GM18511 (cell line): Measurements from ENCODE around the gene DHX16.

Experiments
- ATAC-seq: cut with Tn5 transposase; IDR thresholded peaks from one replicate; pipeline ENCODE4 v1.9.1; 2021; ENCODE audit warnings: mild to moderate bottlenecking, moderate library complexity; ENCODE audit not compliant: unreplicated experiment

DHX16 gene

GRCh38 chr6:30641048-30641447 is 31.8 kb downstream of the DHX16 start:
- ATAC-seq = no peak

GRCh38 chr6:30640481-30640880 is 32.3 kb downstream of the DHX16 start:
- ATAC-seq = no peak

DNA sequence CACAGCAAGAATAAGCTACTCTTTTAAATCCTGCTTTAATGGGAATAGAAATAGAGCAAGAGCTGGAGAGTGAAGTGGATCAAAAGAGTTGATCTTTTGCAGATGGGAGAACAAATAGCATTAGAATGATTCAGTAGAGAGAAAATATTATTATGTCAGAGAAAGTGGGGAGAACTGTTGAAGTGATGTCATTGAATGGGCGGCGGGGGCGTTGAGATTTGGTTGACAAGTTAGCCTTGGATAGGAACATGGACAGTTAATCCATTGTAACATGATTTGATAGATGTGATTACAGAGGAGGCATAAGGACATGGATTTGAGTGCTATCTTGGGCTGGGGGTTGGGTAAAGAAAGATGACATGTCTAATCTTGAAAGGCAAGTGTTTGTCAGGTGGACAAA is 37.0 kb downstream of the DHX16 start:
- ATAC-seq = no peak

DNA sequence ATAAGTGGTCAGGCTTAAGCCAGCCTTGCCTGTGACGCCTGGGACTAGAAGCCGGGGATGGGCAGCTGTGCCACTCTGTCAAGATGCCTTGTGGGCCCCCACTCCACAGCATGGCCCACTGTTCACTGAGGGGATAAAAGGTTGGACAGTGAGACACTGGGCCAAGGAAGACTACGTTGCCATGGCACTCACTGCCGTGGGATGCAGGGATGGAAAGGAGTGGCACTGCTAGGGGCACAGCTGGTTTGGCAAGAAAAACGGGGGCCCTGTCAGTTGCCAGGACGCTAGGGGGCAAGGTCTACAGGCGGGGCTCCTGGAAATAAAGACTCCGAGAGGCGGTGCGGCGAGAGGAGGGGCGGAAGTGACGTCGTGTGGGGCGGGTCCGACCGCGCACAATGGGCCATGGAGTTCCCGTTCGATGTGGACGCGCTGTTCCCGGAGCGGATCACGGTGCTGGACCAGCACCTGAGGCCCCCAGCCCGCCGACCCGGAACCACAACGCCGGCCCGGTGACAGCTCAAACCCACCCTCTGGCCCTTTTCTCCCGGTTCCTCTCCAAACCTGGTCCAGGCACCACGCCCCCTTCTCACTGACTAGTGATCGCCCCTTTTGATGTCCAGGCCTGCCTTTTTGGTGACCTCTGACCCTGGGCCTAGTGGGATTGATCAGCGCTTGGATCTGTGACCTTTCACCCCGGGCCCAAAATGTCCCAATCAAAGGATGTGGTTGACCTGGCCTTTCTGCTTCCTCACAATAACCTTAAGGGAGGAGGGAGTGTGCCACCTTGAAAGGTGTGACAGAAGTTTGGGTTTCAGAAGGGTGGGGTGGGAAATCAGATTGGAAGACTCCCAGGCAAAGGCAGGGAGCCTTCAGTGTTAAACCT is 46.1 kb downstream of the DHX16 start, which contains the start of gene ATAT1:
Gene ATAT1, plus strand, starts transcription at position 391 of the 883 bp plus-strand sequence.
- peak; percentile 91 for ATAC-seq

GRCh38 chr6:30625511-30625910 is 47.3 kb downstream of the DHX16 start:
- ATAC-seq = no peak

GRCh38 chr6:30619561-30619960 is 53.2 kb downstream of the DHX16 start:
- no peak for ATAC-seq

GRCh38 chr6:30618270-30618797 is 54.5 kb downstream of the DHX16 start:
- ATAC-seq = no peak

DNA sequence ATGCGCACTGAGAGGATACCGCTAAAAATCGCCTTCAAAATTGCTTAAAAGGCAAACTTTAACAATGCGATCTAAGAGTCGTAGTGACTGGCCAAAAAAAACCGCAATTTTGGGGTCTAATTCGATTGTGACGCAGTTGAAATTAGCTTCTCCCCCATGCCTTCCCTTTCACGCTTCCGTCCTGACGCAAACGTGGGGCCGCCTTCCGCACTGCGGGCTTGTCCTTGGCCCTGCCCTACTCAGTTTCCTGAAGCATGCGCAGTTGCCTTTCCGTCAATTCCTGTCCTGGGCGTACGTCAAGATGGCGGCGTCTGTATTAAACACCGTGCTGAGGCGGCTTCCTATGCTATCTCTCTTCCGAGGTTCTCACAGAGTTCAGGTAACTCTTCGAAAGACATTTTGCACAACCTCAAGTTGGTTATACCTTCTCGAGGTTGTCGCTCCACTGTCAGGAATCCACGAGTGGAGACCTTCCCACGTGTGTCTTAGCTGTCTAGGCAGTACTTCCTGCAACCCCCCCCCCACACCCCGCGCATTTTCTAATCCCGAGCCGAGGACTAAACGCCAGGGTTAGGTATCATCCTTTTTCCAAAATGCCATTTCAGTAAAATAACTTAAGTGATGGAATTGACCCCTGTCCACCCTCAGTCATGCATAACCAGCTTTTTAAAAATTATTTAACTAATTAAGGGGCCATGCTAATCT is 55.1 kb downstream of the DHX16 start, which contains the start of gene MRPS18B:
Gene MRPS18B, plus strand, starts transcription at position 276 of the 705 bp plus-strand sequence. Its CDS starts 26 bp downstream, at position 302.
- ATAC-seq = peak; percentile 80

GRCh38 chr6:30616811-30617564 is 55.8 kb downstream of the DHX16 start, which contains the start of gene PPP1R10:
TSS of gene PPP1R10 (minus strand) at chr6:30617243. CDS start at chr6:30609944, 7,299 bp downstream.
- ATAC-seq = peak; percentile 83

DNA sequence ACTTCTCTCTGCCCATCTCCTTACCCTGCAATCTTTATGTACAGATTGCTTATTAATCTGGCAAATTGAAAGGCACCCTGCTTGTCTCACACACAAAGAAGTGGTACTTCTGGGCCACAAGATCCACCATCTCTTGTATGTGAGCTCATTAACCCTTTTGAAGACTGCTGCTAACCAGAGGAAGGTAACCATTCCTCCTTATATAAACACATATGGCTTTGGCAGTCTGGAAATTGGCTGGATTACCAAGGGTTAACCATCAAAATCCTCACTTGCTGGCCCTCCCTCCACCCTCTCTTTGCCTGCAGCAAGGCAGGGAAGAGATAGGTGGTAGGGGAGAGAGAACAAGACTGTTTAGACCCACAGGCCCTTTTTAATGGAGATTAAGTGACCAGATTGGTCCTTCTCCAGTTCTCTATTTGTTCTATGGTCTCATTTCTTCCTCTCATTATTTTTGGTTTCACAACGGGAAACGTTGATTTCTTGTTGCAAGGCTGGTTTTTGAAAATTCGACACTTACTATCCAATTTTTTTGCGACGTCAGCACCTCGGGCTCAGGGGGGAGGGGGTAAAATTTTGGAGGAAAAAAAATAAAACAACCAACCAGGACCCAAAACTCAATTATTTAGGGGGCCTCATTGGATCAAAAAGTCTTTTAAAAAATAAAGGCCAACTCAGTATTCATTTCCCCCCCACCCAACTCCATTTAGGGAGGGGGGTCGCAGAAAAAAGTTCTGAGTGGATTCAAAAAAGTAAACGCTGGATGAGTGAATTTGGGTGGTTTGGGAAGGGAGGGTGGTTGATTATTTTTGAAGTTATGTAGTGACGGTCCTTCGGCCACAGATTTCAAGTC is 56.6 kb downstream of the DHX16 start:
- ATAC-seq = no peak

DNA sequence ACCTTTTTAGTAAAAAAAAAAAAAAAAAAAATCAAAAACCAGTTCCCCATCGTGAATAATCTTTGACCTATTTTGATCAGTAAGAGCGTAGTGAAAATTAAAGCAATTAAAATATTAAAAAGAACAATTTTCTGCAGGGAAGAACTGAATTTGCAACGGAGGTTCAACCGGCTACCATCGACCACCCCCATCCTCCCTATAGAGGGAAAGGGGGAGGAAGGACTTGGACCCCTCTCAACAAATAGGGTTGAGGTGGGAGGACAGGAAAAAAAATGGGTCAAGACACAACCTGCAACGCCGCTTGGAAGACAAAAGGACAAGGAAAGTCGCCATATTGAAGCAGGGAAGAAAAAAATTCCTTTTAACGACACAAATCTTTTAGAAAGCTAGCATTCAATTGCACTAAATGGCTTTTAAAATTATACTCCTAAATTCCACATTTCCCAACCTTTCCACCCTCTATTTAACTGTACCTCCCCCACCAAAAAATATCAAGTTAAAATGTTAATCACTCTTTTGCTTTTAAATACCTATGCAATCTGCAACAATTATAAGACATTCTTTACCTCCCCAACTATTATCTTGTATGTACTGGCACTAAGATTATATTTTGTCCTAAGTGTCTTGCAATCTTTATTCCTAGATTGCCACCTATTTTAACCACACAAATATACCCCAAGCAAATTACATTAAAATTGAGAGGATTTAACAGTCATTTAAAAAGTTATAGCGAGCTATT is 57.4 kb downstream of the DHX16 start:
- ATAC-seq = no peak

- ATAC-seq = peak; percentile 50
Observed at GRCh38 chr6:30614843-30615218, 58.0 kb downstream of the DHX16 start.

DNA sequence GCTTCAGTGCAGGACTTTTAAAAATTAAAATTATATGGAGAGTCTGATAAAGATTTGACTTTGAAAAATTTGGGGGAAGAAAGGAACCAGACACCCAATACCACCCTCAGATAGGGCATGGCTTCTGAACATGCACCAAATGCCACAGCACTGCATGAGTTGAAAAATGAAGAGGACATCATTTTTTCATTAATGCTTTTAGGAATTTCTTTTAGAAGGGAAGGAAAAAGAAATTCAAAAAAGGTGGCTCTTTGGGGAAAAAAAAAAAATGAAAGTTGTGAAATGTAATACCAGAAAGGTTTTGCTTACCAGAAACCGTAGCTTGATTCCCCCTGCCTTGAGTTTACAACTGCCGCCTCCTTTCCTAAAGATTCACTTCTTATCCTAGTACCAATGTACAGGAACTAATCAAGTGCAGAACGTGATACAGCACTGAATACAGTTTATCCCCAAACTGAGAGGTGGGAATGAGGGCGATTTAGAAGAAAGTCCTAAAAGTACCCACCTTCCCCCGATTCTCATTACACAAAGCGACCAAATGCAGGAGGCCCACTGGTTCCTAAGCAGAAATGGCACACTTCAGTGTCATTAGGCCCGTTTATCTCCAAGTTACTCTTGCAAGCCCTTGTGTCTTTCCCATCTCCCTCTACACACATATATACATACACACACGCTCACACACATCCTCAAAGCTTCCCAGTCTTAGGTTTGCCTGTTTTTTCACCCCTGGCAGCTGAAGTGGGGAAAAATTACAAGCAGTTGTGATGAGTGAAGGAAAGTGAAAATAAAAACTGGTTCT is 58.6 kb downstream of the DHX16 start:
- ATAC-seq = no peak

GRCh38 chr6:30613251-30614043 is 59.4 kb downstream of the DHX16 start:
- no peak for ATAC-seq

DNA sequence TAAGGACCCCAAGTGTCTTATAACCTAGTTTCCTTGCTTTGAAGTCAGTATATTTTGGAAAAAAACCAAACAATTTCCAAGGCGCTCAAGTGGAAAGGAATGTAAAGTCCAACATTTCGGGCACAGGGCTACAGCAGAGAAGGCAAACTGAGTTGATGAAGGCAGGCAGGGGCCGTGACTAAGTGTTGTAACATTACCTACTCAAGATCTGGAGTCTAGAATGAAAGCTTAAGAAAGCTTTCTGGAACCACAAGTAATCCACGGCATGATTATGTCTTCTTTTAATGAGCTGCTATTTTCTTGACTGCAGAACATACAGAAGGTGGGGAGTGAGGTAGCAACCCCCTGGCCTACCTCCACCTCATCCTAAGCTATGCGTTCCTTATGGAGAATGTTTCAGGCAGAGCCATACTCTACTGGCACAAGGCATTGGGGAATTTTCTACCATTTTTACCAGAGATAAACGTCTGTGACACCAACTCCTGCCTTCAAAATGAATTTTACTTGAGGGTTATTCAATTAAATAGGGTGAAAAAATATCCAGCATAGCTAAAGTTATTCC is 60.0 kb downstream of the DHX16 start:
- ATAC-seq = no peak

GRCh38 chr6:30612213-30612612 is 60.6 kb downstream of the DHX16 start:
- ATAC-seq = no peak

- no peak for ATAC-seq
Observed at GRCh38 chr6:30611856-30612194, 61.0 kb downstream of the DHX16 start.
